Middle frontal gyrus (tissue), 1 donor: ENCODE measurements around the gene RPN2.

Experiments used
- DNase-seq: peaks from one replicate; pipeline ENCODE4 v3.0.0-alpha.2; 2015; ENCODE audit warnings: low spot score; ENCODE audit errors: extremely low spot score

The RPN2 gene

GRCh38 chr20:37209661-37210314 is 30.7 kb downstream of the RPN2 start:
- DNase-seq, result no peak

GRCh38 chr20:37218441-37218840 is 39.3 kb downstream of the RPN2 start:
- DNase-seq, result no peak

- DNase-seq, result no peak
These were observed 39.8 kb downstream of the RPN2 start for GRCh38 chr20:37218976-37219375.

DNA sequence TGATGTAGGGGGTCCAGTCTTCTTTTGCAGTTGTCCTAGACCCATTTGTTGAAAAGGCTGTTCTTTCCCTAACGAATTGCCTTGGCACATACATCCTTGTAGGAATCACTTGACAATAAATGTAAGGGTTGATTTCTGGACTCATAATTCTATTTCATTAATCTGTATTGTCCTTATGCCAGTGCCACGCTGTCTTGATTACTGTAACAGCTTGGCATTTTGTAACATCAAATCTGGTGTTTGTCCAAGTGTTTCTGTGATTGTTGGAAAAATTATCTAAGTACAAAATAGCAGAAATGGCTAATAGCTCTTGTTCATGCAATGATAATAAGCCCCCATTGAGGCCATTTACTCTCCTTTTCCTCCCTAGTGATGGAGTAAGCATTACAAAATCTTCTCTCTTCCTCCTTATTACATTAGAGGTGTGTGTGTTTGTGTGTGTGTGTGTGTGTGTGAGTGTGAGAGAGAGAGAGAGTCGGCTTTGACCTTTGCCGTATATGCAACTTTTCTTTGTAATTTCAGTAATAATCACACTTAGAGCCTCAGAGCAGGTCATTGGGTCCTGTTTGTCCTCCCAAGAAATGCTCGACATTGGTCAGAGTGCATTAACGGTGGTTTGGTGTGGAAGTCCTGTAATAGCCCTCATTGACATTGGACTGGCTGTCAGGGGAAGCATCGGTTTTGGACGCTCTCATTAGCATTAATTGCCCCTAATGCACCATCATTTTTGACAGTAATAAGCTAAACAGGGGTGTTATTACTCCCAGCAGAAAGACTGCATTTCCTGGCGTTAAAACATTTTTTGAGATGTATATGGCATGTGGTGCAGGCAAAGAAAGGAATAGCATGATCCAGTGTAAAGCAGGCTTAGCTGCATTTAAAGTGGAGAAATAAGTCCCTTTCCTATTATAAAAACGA is 40.9 kb downstream of the RPN2 start:
- DNase-seq, result no peak

- no peak for DNase-seq
These were observed 41.6 kb downstream of the RPN2 start for GRCh38 chr20:37220731-37221130.

DNA sequence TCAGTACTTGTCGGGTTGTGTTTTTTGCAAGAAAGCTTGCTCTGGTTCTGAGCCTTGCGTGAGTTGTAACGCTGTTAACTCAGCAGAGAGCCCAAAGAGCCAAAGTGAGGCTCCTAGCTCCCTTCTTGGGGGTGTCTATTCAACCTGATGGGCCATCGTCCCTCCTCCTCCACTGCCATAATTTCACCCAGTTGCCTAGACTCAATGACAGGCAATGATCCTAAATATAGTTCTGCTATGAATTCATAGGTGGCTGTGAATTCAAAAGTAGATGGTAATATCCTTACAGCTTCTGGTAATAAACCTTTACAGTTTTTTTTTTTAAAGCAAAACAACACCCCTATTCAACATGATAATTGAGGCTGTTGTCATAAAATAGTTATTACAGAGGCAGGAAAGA is 43.0 kb downstream of the RPN2 start:
- DNase-seq, result no peak

GRCh38 chr20:37223053-37223452 is 43.9 kb downstream of the RPN2 start:
- no peak for DNase-seq

GRCh38 chr20:37225146-37225545 is 46.0 kb downstream of the RPN2 start:
- no peak for DNase-seq

DNA sequence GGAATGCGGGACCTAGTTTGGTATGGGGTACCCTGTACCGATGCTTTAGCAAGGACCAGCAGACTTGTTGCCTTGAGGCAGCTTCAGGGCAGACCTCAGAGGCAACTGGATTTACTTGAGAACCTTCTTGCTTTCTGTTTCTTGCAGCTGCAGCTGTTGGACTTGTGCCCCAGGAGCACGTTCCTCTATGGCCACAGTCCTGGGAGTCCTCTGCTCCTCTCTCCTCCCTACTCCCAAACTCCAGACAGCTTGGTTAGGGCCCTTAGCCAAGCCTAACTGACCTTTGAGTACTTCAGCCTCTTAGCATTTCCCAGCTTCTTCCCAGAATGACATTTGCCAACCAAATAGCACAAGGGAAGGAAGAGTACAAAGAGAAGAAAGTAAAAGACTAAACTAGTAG is 47.8 kb downstream of the RPN2 start:
- DNase-seq, result no peak

GRCh38 chr20:37228082-37228481 is 49.0 kb downstream of the RPN2 start:
- no peak for DNase-seq

DNA sequence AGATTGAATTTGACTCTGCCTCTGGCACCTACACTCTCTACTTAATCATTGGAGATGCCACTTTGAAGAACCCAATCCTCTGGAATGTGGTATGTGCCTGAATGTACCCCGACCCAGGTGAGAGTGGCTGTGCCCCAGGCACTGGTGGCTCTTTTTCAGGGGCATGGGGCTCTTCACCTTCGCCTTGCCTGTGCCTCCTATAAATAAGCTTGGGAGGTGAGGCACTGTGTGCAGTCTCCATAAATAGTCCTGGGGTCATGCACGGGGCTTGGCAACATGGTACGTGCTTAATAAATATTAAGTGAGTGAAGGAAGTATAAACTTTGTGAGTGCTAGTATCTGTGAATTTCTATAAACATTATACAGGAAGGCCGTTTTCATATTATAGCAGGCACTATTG is 49.5 kb downstream of the RPN2 start:
- no peak for DNase-seq

- DNase-seq, result no peak
These were observed 50.2 kb downstream of the RPN2 start for GRCh38 chr20:37229357-37229756.

GRCh38 chr20:37230200-37230599 is 51.1 kb downstream of the RPN2 start:
- no peak for DNase-seq

GRCh38 chr20:37231947-37232630 is 53.0 kb downstream of the RPN2 start:
- DNase-seq, result no peak

DNA sequence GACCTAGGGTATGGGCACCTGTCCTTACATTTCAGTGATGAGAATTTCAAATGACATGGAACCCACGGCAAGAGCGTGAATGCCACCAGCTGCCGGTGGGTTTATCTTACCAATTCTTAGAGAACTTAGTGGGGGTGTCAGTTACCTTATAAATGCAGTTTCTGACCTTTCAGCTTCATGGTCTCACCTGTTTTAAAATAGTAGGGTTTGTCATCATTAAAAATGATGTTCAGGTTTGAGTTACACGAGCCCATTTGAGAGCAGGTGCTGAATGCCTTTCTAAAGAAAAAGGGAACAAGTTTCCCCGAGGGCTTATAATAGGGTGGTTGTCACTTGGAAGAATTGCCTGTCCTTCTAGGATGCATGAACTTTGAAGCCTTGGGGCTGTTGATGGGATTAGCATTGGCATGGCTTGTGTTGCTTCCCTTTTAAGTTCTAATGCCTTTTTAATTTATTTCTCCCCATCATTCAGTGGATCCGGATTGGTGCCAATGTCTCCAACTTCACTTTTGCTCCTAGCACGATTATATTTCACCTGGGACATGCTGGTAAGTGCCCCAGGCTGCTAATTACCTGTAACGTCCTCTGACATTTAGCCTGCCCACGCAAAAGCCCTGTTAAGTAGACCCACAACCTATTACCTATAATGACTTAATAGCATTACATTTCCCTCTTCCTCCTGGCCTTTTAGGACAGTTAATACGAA is 54.6 kb downstream of the RPN2 start:
- no peak for DNase-seq

GRCh38 chr20:37234254-37234581 is 55.1 kb downstream of the RPN2 start:
- DNase-seq, result no peak

DNA sequence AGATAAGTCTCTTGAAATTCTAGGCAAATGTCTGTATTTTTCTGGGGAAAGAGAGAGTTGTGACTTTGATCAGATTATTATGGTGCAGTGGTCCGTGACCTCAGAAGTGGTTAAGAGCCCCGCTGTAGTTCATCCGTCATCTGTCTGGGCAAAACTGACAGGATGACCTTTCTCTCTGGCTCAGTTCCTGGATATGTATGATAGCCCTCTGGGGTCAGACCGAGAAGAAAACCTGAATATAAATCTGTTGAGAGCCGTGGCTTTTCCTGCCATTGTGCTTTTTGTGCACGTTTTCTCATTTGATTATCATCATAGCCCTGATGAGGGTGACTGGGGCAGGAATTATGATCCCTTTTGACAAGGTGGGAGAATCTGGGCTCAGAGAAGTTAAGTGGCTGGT is 55.9 kb downstream of the RPN2 start:
- DNase-seq, result no peak

GRCh38 chr20:37236462-37236861 is 57.3 kb downstream of the RPN2 start:
- DNase-seq, result no peak

GRCh38 chr20:37237656-37238055 is 58.5 kb downstream of the RPN2 start:
- DNase-seq, result no peak

DNA sequence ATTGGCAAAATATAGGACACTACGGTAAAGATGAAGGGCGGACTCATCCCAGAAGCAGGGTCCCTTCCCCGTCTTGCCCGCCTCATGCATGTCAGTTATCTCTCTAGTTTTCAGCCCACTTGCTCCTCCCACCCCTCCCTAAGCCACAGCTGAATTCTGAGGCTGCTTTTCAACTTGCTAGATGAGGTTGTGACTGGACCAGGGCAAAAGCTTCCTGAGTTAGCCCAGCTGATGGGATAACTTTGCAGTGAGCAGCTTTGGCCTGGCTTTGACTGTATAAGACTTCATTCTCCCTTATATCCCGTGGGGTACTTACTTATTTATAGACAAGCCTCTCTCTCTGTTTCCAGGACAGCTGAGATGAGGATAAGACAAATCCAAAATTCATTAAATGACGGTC is 59.3 kb downstream of the RPN2 start:
- DNase-seq, result no peak

DNA sequence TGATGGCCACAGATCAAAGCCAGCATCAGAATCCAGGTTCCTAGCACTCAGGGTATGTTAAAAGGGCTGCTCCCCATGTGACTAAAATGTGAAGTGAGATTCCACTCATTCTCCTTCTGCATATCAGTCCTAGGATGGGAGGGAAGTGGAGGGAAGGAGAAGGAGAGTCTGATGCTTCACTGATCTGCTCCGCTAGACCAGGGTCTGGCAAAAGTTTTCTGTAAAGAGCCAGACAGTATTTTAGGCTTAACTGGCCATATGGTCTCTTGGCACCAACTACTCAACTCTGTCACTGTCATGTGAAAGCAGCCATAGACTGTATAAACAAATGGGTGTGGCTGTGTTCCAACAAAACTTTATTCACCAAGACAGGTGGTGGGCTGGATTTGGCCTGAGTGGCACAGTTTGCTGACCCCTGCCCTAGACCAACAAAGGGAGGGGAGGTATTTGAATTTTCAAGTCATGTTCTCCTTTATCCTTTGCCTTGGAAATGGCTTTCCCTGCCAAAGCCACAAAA is 59.9 kb downstream of the RPN2 start:
- no peak for DNase-seq
